ENCODE results near the gene GALNT3.

GRCh38 chr2:165746501-165746900, 47.5 kb downstream of the GALNT3 start:
- TF ChIP-seq CTCF (IDR thresholded peaks at IDR 0.05): no peak
- no peak for TF ChIP-seq EP300 (IDR thresholded peaks at IDR 0.05)
- TF ChIP-seq POLR2A (IDR thresholded peaks at IDR 0.05): no peak
- no peak for TF ChIP-seq POLR2AphosphoS5 (IDR thresholded peaks at IDR 0.05)

Data from sigmoid colon (tissue), 4 donors.